Measurements from ENCODE around the gene ZNF490.
"Not testable (repeated sequence)": the region's sequence is repeated elsewhere in the genome, so short reads cannot be mapped to it uniquely, and the experiment has no call there.

ZNF490 gene

GRCh38 chr19:12621253-12622024 is 10.8 kb upstream of the ZNF490 start:
- DNase-seq (ENCODE audit: low spot score), result not testable (repeated sequence)

GRCh38 chr19:12617646-12618045 is 7.0 kb upstream of the ZNF490 start:
- no peak for DNase-seq (ENCODE audit: low spot score)

GRCh38 chr19:12611361-12611699 is 717 bp upstream of the ZNF490 start:
- DNase-seq (ENCODE audit: low spot score), result peak; percentile 71

- peak; percentile 29 for DNase-seq (ENCODE audit: low spot score)
Observed at GRCh38 chr19:12607631-12608030, 3.0 kb downstream of the ZNF490 start.

- no peak for DNase-seq (ENCODE audit: low spot score)
Observed at GRCh38 chr19:12606796-12607195, 3.8 kb downstream of the ZNF490 start.

- peak; percentile 25 for DNase-seq (ENCODE audit: low spot score)
Observed at GRCh38 chr19:12603714-12604113, 6.9 kb downstream of the ZNF490 start.

- no peak for DNase-seq (ENCODE audit: low spot score)
Observed at GRCh38 chr19:12597594-12597993, 13.0 kb downstream of the ZNF490 start.

GRCh38 chr19:12596927-12597548 is 13.6 kb downstream of the ZNF490 start:
- DNase-seq (ENCODE audit: low spot score), result no peak

GRCh38 chr19:12596485-12596884 is 14.1 kb downstream of the ZNF490 start:
- no peak for DNase-seq (ENCODE audit: low spot score)

GRCh38 chr19:12581100-12581499 is 29.5 kb downstream of the ZNF490 start:
- no peak for DNase-seq (ENCODE audit: low spot score)

GRCh38 chr19:12580180-12580694 is 30.4 kb downstream of the ZNF490 start:
- DNase-seq (ENCODE audit: low spot score), result no peak

GRCh38 chr19:12578641-12579040 is 32.0 kb downstream of the ZNF490 start:
- no peak for DNase-seq (ENCODE audit: low spot score)

- no peak for DNase-seq (ENCODE audit: low spot score)
Observed at GRCh38 chr19:12574036-12574435, 36.6 kb downstream of the ZNF490 start.

- DNase-seq (ENCODE audit: low spot score), result no peak
Observed at GRCh38 chr19:12567951-12568350, 42.7 kb downstream of the ZNF490 start.

GRCh38 chr19:12566380-12566779 is 44.2 kb downstream of the ZNF490 start:
- not testable (repeated sequence) for DNase-seq (ENCODE audit: low spot score)

GRCh38 chr19:12564016-12564664 is 46.5 kb downstream of the ZNF490 start:
- peak; percentile 94 for DNase-seq (ENCODE audit: low spot score)

GRCh38 chr19:12555456-12555930 is 55.1 kb downstream of the ZNF490 start:
- DNase-seq (ENCODE audit: low spot score), result no peak

GRCh38 chr19:12551060-12551832 is 59.4 kb downstream of the ZNF490 start, which contains the start of gene ZNF564:
ZNF564 (minus strand) TSS chr19:12551482; CDS start chr19:12551332, 150 bp downstream.
- peak; percentile 100 for DNase-seq (ENCODE audit: low spot score)

- DNase-seq (ENCODE audit: low spot score), result no peak
Observed at GRCh38 chr19:12546903-12547302, 63.7 kb downstream of the ZNF490 start.

GRCh38 chr19:12546068-12546467 is 64.5 kb downstream of the ZNF490 start:
- no peak for DNase-seq (ENCODE audit: low spot score)

GRCh38 chr19:12545267-12545666 is 65.3 kb downstream of the ZNF490 start:
- no peak for DNase-seq (ENCODE audit: low spot score)

GRCh38 chr19:12544401-12544876 is 66.2 kb downstream of the ZNF490 start:
- DNase-seq (ENCODE audit: low spot score), result peak; percentile 28

All from Ammon's horn (tissue), 1 donor.